ACC112 (cell line): Measurements from ENCODE around the gene KLK14.

Experiments used
- H2AFZ ChIP-seq: fragments of 200-600 bp; sonication (generic); one replicate; pipeline ENCODE4 v1.6.0; 2017; ENCODE audit warnings: antibody characterized with exemption, low read length; ENCODE audit not compliant: unreplicated experiment
- H3K27ac ChIP-seq: fragments of 200-600 bp; sonication (generic); 2 replicates; pipeline ENCODE4 v1.5.1; 2014; ENCODE audit warnings: low read depth, mild to moderate bottlenecking, antibody characterized with exemption, low read length, moderate library complexity
- H3K27me3 ChIP-seq: fragments of 200-600 bp; sonication (generic); 2 replicates; pipeline ENCODE4 v1.6.1; 2014; ENCODE audit warnings: mild to moderate bottlenecking, antibody characterized with exemption, low read length, moderate library complexity, mixed read lengths; ENCODE audit not compliant: insufficient read depth
- H3K36me3 ChIP-seq: fragments of 200-600 bp; sonication (generic); 2 replicates; pipeline ENCODE4 v1.6.1; 2016; ENCODE audit warnings: mild to moderate bottlenecking, antibody characterized with exemption, low read length, moderate library complexity, mixed read lengths; ENCODE audit not compliant: insufficient read depth
- H3K4me1 ChIP-seq: fragments of 200-600 bp; sonication (generic); one replicate; pipeline ENCODE4 v1.6.1; 2016; ENCODE audit warnings: low read length, mixed read lengths; ENCODE audit not compliant: insufficient read depth, unreplicated experiment, control insufficient read depth
- H3K4me3 ChIP-seq: fragments of 200-600 bp; sonication (generic); 2 replicates; pipeline ENCODE4 v1.5.1; 2014; ENCODE audit warnings: mild to moderate bottlenecking, low read depth, low read length
- H3K79me2 ChIP-seq: fragments of 200-600 bp; sonication (generic); one replicate; pipeline ENCODE4 v1.6.0; 2016; ENCODE audit warnings: low read length; ENCODE audit not compliant: control insufficient read depth, unreplicated experiment, insufficient read depth

The KLK14 gene

DNA sequence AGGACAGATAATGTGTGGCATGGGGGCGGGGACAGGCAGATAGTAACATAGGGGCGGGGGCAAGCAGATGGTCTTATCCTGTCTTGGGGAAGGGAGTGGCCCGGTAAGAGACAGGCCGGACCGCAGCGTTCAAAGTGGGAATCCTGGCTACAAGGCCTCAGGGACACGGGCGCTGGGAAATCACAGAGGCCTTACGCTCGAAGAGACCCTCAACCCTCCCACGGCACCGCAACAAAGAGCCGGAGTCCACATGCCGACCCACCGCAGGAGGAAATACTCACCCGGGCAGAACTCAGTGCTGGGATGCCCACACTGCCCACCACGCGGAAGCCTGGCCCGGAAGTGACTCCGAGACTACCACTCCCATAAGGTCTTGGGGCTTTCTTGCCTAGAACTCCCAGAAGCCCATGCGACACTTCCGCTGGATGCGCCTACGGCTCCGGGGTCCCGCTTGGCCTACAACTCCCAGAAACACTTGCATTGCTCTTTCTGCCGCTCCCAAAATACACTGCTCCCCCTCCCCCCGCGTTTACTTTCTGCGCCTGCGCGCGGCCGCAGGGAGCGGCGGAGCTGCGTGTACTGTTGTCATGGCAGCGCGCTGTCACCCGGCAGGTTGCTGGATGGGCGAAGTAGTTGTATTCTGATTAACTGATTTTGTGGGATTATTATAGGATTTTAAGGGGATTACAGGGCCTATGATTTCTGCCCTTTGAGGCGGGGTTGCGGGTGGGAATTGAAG, 25.5 kb upstream of the KLK14 start, which contains the start of gene CTU1:
CTU1 (minus strand) TSS at position 344 of the 739 bp plus-strand sequence. CDS start 3,840 bp downstream, outside the sequence.
- no peak within 1 kb of the TSS for H3K27ac ChIP-seq
- H3K4me1 ChIP-seq: no peaks in the 10 kb centered on the region
- peak within 1 kb of the TSS; percentile 89 for H3K4me3 ChIP-seq
- peak within 1 kb of the TSS; percentile 37 for H2AFZ ChIP-seq
- H3K27me3 ChIP-seq: peaks cover 12% of the 10 kb centered on the region
- no peaks in the 10 kb centered on the region for H3K36me3 ChIP-seq
- H3K79me2 ChIP-seq: peaks cover 10% of the 10 kb centered on the region

- peak overlapping the region; percentile 89 for H3K4me3 ChIP-seq
- H3K27ac ChIP-seq: no peak overlapping the region
- H3K4me1 ChIP-seq: no peaks in the 10 kb centered on the region
- peaks cover 5% of the 10 kb centered on the region for H3K27me3 ChIP-seq
- peak overlapping the region; percentile 10 for H2AFZ ChIP-seq
- H3K36me3 ChIP-seq: no peaks in the 10 kb centered on the region
- H3K79me2 ChIP-seq: peaks cover 10% of the 10 kb centered on the region
These were observed 24.8 kb upstream of the KLK14 start for GRCh38 chr19:51107406-51108065.

DNA sequence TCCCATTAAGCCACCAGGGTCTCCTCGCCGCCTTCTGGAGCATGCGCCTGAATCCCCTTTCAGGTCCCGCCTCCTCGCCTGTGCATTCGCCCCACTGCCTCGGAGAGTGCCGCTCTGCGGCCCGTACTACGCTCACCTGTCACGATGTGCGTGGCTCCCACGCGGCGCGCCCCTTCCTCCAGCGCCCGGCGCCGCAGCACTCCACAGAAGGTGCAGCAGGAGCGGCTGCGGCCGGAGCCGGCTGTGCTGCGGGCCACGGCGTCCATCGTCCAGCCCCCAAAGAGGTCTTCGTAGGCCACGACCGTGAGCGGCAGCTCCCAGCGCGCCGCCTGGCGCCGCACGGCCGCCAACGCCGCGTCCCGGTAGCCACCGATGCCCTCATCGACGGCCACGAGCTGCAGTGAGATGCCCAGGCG, 21.2 kb upstream of the KLK14 start:
- Histone ChIP-seq H3K79me2 (peaks cover 10% of the 10 kb centered on the region), H3K27me3 (no peaks in the 10 kb centered on the region), H3K27ac (no peak overlapping the region), H3K36me3 (no peaks in the 10 kb centered on the region), H3K4me1 (no peaks in the 10 kb centered on the region), H2AFZ (no peak overlapping the region), H3K4me3 (no peak overlapping the region)

- Histone ChIP-seq H3K27ac (no peak overlapping the region), H3K36me3 (no peaks in the 10 kb centered on the region), H3K4me1 (no peaks in the 10 kb centered on the region), H3K79me2 (peaks cover 10% of the 10 kb centered on the region), H2AFZ (no peak overlapping the region), H3K27me3 (no peaks in the 10 kb centered on the region), H3K4me3 (no peak overlapping the region)
These were observed 20.3 kb upstream of the KLK14 start for GRCh38 chr19:51102991-51103390.

GRCh38 chr19:51101171-51101865, 18.6 kb upstream of the KLK14 start:
- Histone ChIP-seq H3K4me3 (no peak overlapping the region), H3K27me3 (no peaks in the 10 kb centered on the region), H3K4me1 (no peaks in the 10 kb centered on the region), H3K27ac (no peak overlapping the region), H3K36me3 (no peaks in the 10 kb centered on the region), H2AFZ (no peak overlapping the region), H3K79me2 (peaks cover 4% of the 10 kb centered on the region)

GRCh38 chr19:51100601-51101000, 17.9 kb upstream of the KLK14 start:
- Histone ChIP-seq H3K36me3 (no peaks in the 10 kb centered on the region), H3K79me2 (no peaks in the 10 kb centered on the region), H2AFZ (no peak overlapping the region), H3K27me3 (no peaks in the 10 kb centered on the region), H3K4me3 (no peak overlapping the region), H3K27ac (no peak overlapping the region), H3K4me1 (no peaks in the 10 kb centered on the region)

DNA sequence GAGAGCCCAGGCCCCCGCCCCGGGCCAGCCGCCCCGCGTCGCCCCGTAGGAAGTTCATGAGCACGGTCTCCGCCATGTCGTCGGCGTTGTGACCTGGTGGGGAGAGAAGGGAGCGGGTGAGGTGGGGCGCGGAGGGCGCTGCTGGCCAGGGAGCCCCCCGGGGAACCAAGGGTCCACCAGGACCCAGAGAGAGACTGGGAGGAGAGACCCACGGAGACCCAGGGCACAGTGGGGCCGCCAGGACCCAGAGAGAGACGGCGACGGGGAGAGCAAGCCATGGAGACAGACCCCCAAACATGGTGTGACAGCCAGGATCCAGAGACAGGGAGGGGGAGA, 16.3 kb upstream of the KLK14 start:
- H2AFZ ChIP-seq: no peak overlapping the region
- no peaks in the 10 kb centered on the region for H3K79me2 ChIP-seq
- no peaks in the 10 kb centered on the region for H3K27me3 ChIP-seq
- no peak overlapping the region for H3K27ac ChIP-seq
- H3K4me1 ChIP-seq: no peaks in the 10 kb centered on the region
- H3K4me3 ChIP-seq: no peak overlapping the region
- no peaks in the 10 kb centered on the region for H3K36me3 ChIP-seq

DNA sequence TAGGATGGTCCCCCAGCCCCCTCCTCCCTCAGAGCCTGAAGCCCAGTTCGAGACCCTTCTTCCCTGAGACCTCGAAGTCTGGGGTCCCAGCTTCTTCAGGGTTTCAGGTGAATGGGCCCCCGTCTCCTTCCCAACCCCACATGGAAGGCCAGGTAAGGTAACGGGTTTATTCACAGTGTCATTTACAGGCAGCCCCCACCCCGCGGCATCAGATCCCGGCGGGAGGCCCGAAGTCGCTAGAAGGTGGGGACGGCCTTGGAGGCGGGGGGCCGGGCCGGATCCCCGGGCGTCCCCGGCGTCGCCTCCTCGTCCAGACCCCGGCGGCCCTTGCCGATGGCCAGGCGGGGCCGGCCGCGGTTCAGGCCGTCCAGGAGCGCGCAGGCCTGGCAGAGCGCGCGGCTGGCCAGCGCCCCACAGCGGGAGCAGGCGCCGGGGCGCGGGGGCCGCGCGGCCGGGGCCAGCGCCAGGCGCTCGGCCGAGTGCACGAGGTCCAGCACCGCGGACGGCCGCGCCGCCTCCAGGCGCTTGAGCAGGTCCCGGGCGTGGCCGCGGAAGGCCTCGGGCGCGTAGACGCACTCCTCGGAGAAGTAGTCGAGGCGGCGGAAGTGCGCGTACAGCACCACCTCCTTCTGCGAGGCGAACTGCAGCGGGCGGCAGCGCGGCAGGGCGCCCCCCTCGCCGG, 15.8 kb upstream of the KLK14 start:
- no peaks in the 10 kb centered on the region for H3K79me2 ChIP-seq
- H3K27me3 ChIP-seq: no peaks in the 10 kb centered on the region
- no peaks in the 10 kb centered on the region for H3K4me1 ChIP-seq
- H3K36me3 ChIP-seq: no peaks in the 10 kb centered on the region
- no peak overlapping the region for H3K27ac ChIP-seq
- H3K4me3 ChIP-seq: no peak overlapping the region
- no peak overlapping the region for H2AFZ ChIP-seq

DNA sequence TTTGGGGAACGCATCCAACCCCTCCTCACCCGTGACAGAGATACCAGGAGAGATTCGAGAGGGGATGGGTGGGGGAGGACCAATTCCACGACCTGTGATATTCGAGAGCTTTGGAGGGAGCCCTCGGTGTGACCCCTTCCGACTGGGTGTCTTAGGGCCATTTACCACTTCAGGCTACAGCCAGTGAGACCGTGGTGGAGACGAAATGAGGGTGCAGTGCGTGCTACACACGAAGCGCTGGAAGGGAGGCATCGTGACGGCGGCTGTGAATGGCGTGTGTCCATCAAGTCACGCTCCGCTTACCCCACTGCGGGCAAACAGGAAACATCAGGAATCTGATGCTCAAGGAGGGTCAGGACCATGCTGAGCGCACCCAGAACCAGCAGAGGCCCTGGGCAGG, 15.1 kb upstream of the KLK14 start:
- Histone ChIP-seq H2AFZ (no peak overlapping the region), H3K4me3 (no peak overlapping the region), H3K36me3 (no peaks in the 10 kb centered on the region), H3K27me3 (no peaks in the 10 kb centered on the region), H3K27ac (no peak overlapping the region), H3K79me2 (no peaks in the 10 kb centered on the region), H3K4me1 (no peaks in the 10 kb centered on the region)

DNA sequence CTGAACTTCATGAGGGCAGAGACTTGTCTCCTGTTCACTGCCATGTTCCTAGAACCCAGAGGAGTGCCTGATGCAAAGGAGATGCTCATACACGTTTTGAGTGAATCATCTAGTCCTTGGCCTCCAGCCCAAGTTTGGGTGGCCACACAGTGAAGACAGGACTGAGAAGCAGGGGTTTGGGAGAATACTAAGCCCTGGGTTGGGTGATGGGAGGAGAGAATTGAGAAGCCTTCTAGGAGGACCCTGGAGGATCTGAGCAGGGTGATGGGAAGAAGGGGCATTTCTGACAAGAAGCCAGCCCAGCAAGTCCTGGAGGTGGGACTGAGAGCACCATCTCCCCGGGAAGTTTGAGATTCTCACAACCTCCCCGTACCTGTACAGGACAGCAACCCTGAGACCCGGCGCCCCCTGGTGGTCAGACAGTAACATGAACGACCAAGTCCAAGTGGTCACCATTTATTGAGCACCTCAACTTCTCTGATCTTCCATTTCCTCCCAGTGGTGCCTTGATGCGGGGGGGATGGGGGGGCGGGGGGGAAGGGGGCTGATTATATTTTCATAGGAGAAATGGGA, 14.6 kb upstream of the KLK14 start:
- no peak overlapping the region for H3K4me3 ChIP-seq
- no peaks in the 10 kb centered on the region for H3K27me3 ChIP-seq
- no peaks in the 10 kb centered on the region for H3K4me1 ChIP-seq
- H3K36me3 ChIP-seq: no peaks in the 10 kb centered on the region
- H2AFZ ChIP-seq: no peak overlapping the region
- H3K79me2 ChIP-seq: no peaks in the 10 kb centered on the region
- H3K27ac ChIP-seq: no peak overlapping the region
